CD14-positive monocyte (primary cell): ENCODE measurements around the gene ZDHHC17. TPM values are rescaled to one million over a fixed set of nuclear protein-coding genes. Genes with fewer than 3 reads are reported as not detected.

ENCODE experiments used
- DNase-seq, 3 donors: peaks; one replicate each; pipeline ENCODE4 v3.0.0-alpha.2; 2011 to 2022
- H2AFZ ChIP-seq: 2 replicates; pipeline ENCODE4 v1.6.0; 2012; ENCODE audit warnings: mild to moderate bottlenecking, low read depth, low read length, inconsistent platforms; ENCODE audit not compliant: insufficient read depth, poor library complexity, severe bottlenecking
- H3K27ac ChIP-seq, 2 donors: 1 replicate in 1 of 2; 2 replicates in 1 of 2; pipeline ENCODE4 v1.5.1; 2012 to 2013; ENCODE audit warnings: low read length in 2 of 2, control low read depth in 1 of 2, inconsistent platforms in 1 of 2, low read depth in 1 of 2, mild to moderate bottlenecking in 1 of 2
- H3K27me3 ChIP-seq, 2 donors: one replicate each; pipeline versions ENCODE4 v1.6.0 to v1.6.1; 2011 to 2013; ENCODE audit warnings: low read length in 2 of 2; ENCODE audit not compliant: control insufficient read depth in 2 of 2, insufficient read depth in 2 of 2
- H3K36me3 ChIP-seq, 2 donors: replicated peaks in 1 of 2; 1 replicate in 1 of 2; 2 replicates in 1 of 2; pipeline versions ENCODE4 v1.5.1 to v1.6.1; 2012 to 2013; ENCODE audit warnings: low read length in 2 of 2, control low read depth in 1 of 2, inconsistent platforms in 1 of 2, mild to moderate bottlenecking in 1 of 2; ENCODE audit not compliant: insufficient read depth in 2 of 2, control insufficient read depth in 1 of 2
- H3K4me1 ChIP-seq, 2 donors: 1 replicate in 1 of 2; 2 replicates in 1 of 2; pipeline versions ENCODE4 v1.5.1 to v1.6.1; 2012 to 2013; ENCODE audit warnings: low read length in 2 of 2, control low read depth in 1 of 2, inconsistent platforms in 1 of 2, mild to moderate bottlenecking in 1 of 2, moderate library complexity in 1 of 2; ENCODE audit not compliant: insufficient read depth in 2 of 2, control insufficient read depth in 1 of 2
- H3K4me2 ChIP-seq: replicated peaks from 2 replicates; pipeline ENCODE3; 2012; ENCODE audit warnings: low read length, moderate library complexity, mild to moderate bottlenecking; ENCODE audit not compliant: poor library complexity, severe bottlenecking; ENCODE audit errors: extremely low read depth
- H3K4me3 ChIP-seq, 3 experiments: fragments of 200-600 bp in 1 of 3; sonication (generic) in 1 of 3; replicated peaks in 1 of 3; 1 replicate in 2 of 3; 2 replicates in 1 of 3; pipeline ENCODE4 v1.5.1; 2011 to 2013; ENCODE audit warnings: low read length in 3 of 3, mild to moderate bottlenecking in 3 of 3, control low read depth in 2 of 3, low read depth in 2 of 3, inconsistent platforms in 1 of 3, moderate library complexity in 1 of 3
- H3K79me2 ChIP-seq: 2 replicates; pipeline ENCODE4 v1.6.0; 2012; ENCODE audit warnings: mild to moderate bottlenecking, control low read depth, inconsistent platforms, low read length, moderate library complexity; ENCODE audit not compliant: insufficient read depth
- H3K9ac ChIP-seq: 2 replicates; pipeline ENCODE4 v1.6.0; 2017; ENCODE audit warnings: low read length, mild to moderate bottlenecking; ENCODE audit not compliant: insufficient read depth, poor library complexity, severe bottlenecking
- H3K9me3 ChIP-seq, 2 donors: replicated peaks in 1 of 2; 1 replicate in 1 of 2; 2 replicates in 1 of 2; pipeline versions ENCODE4 v1.5.1 to v1.6.1; 2012 to 2013; ENCODE audit warnings: low read length in 2 of 2, control low read depth in 1 of 2; ENCODE audit not compliant: control insufficient read depth in 1 of 2, insufficient read depth in 1 of 2
- H4K20me1 ChIP-seq: 2 replicates; pipeline ENCODE4 v1.6.0; 2012; ENCODE audit warnings: mild to moderate bottlenecking, low read length, control low read depth, moderate library complexity; ENCODE audit not compliant: insufficient read depth
- H3K27ac Mint-ChIP-seq, 7 donors: one replicate each; pipeline ENCODE4 v1.8.0; 2020; ENCODE audit warnings: mild to moderate bottlenecking in 7 of 7, mixed read lengths in 7 of 7, moderate library complexity in 6 of 7, inconsistent platforms in 2 of 7
- H3K27me3 Mint-ChIP-seq, 3 donors: one replicate each; pipeline ENCODE4 v1.8.0; 2021 to 2022; ENCODE audit warnings: low read depth in 3 of 3, mild to moderate bottlenecking in 3 of 3, mixed read lengths in 3 of 3, moderate library complexity in 3 of 3, inconsistent platforms in 1 of 3
- H3K36me3 Mint-ChIP-seq, 2 donors: one replicate each; pipeline ENCODE4 v1.8.0; 2020; ENCODE audit warnings: mixed read lengths in 2 of 2, inconsistent platforms in 1 of 2, mild to moderate bottlenecking in 1 of 2
- H3K4me1 Mint-ChIP-seq: one replicate; pipeline ENCODE4 v1.8.0; 2020; ENCODE audit warnings: mild to moderate bottlenecking, mixed read lengths
- H3K4me3 Mint-ChIP-seq, 2 donors: one replicate each; pipeline ENCODE4 v1.8.0; 2020; ENCODE audit warnings: mild to moderate bottlenecking in 2 of 2, mixed read lengths in 2 of 2, moderate library complexity in 1 of 2
- H3K9me3 Mint-ChIP-seq, 7 donors: one replicate each; pipeline ENCODE4 v1.8.0; 2020 to 2022; ENCODE audit warnings: mixed read lengths in 7 of 7, mild to moderate bottlenecking in 6 of 7, moderate library complexity in 6 of 7, inconsistent platforms in 2 of 7
- WGBS: methylation state at CpG from one replicate; pipeline ENCODE4 v1.1.5; 2013; ENCODE audit warnings: missing lambda C conversion rate; ENCODE audit not compliant: insufficient coverage; 5-methylcytosine and 5-hydroxymethylcytosine counted together
- intact Hi-C, 2 donors: fragments of 100-400 bp; cut with micrococcal nuclease; formaldehyde crosslinking; loops; one replicate each; pipeline versions ENCODE4 v1.15.0 to v1.15.1; 2023
- polyA minus RNA-seq: library from RNA; depleted of rRNA, polyadenylated mRNA; stranded (reverse); fragments of >200 nt; gene quantifications from 2 replicates; pipeline ENCODE4 v1.2.3, GENCODE V29; 2012
- polyA plus RNA-seq, 3 donors: library from polyadenylated mRNA; depleted of rRNA in 1 of 3; unstranded in 2 of 3; stranded (reverse) in 1 of 3; fragments of 300-500 nt in 2 of 3; fragments of >200 nt in 1 of 3; fragmentation: Illumina TruSeq in 2 of 3; gene quantifications; 1 replicate in 2 of 3; 2 replicates in 1 of 3; pipeline ENCODE4 v1.2.3, GENCODE V29; 2012 to 2021
- total RNA-seq, 12 experiments: library from RNA in 1 of 12; stranded (reverse) in 1 of 12; fragments of 120-200 nt in 1 of 12; gene quantifications; one replicate each; pipeline ENCODE4 v1.2.4 and lab custom pipeline; 2013 to 2026; ENCODE audit warnings: mixed read lengths in 6 of 12, inconsistent platforms in 1 of 12
- TF ChIP-seq, protein P1 (sequence below): fragments of 200-600 bp; IDR thresholded peaks from one replicate; pipeline ENCODE4 v1.8.0; 2022; ENCODE audit warnings: antibody characterized with exemption, mild to moderate bottlenecking

The ZDHHC17 gene, protein sequence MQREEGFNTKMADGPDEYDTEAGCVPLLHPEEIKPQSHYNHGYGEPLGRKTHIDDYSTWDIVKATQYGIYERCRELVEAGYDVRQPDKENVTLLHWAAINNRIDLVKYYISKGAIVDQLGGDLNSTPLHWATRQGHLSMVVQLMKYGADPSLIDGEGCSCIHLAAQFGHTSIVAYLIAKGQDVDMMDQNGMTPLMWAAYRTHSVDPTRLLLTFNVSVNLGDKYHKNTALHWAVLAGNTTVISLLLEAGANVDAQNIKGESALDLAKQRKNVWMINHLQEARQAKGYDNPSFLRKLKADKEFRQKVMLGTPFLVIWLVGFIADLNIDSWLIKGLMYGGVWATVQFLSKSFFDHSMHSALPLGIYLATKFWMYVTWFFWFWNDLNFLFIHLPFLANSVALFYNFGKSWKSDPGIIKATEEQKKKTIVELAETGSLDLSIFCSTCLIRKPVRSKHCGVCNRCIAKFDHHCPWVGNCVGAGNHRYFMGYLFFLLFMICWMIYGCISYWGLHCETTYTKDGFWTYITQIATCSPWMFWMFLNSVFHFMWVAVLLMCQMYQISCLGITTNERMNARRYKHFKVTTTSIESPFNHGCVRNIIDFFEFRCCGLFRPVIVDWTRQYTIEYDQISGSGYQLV
- total RNA-seq (2013) = 42.0 TPM
- polyA plus RNA-seq (10 to 100 TPM in 1 of 3 donors, 1 to 10 TPM in 2; 4.6 to 31.4 (median 9.3) TPM), polyA minus RNA-seq (30.6 and 43.3 TPM in 2 replicates), total RNA-seq (lab: John Stamatoyannopoulos, UW) (39.3 to 87.4 (median 61.3) reads per million in 11 experiments)

DNA sequence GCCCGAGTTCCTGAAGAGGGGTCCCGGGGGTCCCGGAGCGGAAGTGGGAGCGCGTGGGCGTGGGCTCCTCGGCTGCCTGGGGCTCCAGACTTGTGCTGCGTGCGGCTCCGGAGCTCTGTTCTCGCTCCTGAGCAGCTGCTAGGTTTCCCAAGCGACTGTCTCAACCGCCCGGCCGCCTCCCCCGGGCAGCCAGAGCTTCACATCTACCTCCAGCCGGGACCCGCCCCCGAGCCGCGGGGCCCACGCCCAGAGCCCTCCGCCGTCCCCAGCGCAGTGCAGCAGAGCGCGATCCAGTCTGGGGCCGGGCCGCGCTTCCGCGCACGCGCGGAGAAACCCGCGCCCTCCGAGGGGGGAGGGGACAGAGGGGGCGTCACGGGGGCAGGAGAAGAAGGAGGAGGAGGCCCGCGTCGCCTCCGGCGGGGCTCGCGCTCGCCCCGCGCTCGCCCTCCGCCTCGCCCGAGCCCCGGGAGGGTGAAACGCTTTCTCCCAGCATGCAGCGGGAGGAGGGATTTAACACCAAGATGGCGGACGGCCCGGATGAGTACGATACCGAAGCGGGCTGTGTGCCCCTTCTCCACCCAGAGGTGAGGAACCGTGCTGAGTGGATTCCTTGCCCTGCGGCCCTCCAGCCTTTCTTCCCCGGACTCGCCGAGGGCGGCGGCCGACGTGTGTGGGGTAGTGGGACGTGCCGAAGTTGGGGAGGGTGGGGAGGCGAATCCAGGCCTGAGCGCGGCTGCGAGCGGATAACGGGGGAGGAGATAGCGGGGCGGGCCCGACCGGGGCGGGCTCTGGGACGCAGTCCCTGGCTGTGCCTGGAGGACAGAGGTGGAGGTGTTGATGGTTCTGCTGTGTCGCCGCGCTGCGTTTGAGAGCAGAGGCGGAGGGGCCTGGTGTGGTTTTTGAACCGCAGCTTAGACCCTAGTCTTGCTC lies at the start of gene ZDHHC17:
TSS of gene ZDHHC17 (plus strand) at position 370 of the 930 bp plus-strand sequence. CDS start at position 492, 122 bp downstream.
- peak; percentile 82 to 86 (median 84) for DNase-seq
- intact Hi-C loops = no loop called here
- TF ChIP-seq, protein P1, sequence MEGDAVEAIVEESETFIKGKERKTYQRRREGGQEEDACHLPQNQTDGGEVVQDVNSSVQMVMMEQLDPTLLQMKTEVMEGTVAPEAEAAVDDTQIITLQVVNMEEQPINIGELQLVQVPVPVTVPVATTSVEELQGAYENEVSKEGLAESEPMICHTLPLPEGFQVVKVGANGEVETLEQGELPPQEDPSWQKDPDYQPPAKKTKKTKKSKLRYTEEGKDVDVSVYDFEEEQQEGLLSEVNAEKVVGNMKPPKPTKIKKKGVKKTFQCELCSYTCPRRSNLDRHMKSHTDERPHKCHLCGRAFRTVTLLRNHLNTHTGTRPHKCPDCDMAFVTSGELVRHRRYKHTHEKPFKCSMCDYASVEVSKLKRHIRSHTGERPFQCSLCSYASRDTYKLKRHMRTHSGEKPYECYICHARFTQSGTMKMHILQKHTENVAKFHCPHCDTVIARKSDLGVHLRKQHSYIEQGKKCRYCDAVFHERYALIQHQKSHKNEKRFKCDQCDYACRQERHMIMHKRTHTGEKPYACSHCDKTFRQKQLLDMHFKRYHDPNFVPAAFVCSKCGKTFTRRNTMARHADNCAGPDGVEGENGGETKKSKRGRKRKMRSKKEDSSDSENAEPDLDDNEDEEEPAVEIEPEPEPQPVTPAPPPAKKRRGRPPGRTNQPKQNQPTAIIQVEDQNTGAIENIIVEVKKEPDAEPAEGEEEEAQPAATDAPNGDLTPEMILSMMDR = no peak
- H3K9me3 Mint-ChIP-seq = peaks cover 0 to 3% (median 0%) of the 10 kb centered on the region in 7 donors
- H3K36me3 ChIP-seq = no peaks in the 10 kb centered on the region
- peaks cover 47% of the 10 kb centered on the region for H3K79me2 ChIP-seq
- H4K20me1 ChIP-seq = peaks cover 15% of the 10 kb centered on the region
- peak within 1 kb of the TSS; percentile 86 for H2AFZ ChIP-seq
- peaks cover 49% of the 10 kb centered on the region for H3K4me1 Mint-ChIP-seq
- H3K4me1 ChIP-seq = peaks cover 31 to 51% of the 10 kb centered on the region in 2 donors
- H3K36me3 Mint-ChIP-seq = no peaks in the 10 kb centered on the region
- no peaks in the 10 kb centered on the region for H3K9me3 ChIP-seq
- under 1% methylated on average over 82 of the region's 93 CpGs for WGBS
- peak within 1 kb of the TSS; percentile 76 to 94 (median 85) for H3K4me3 ChIP-seq
- H3K9ac ChIP-seq = peak within 1 kb of the TSS; percentile 95
- H3K4me3 Mint-ChIP-seq = peak within 1 kb of the TSS; percentile 96 to 99
- peak within 1 kb of the TSS; percentile 94 for H3K4me2 ChIP-seq
- peaks cover 0 to 2% (median 0%) of the 10 kb centered on the region in 3 donors for H3K27me3 Mint-ChIP-seq
- peak within 1 kb of the TSS; percentile 94 to 99 (median 97) for H3K27ac Mint-ChIP-seq
- H3K27me3 ChIP-seq = no peaks in the 10 kb centered on the region
- H3K27ac ChIP-seq = peak within 1 kb of the TSS; percentile 96
